CD14-positive monocyte (primary cell): ENCODE data around the gene HNRNPC. TPM values are rescaled to one million over a fixed set of nuclear protein-coding genes. Genes with fewer than 3 reads are reported as not detected.

Source experiments
- DNase-seq, 3 donors: peaks; one replicate each; pipeline ENCODE4 v3.0.0-alpha.2; 2011 to 2022
- H2AFZ ChIP-seq: 2 replicates; pipeline ENCODE4 v1.6.0; 2012; ENCODE audit warnings: mild to moderate bottlenecking, low read depth, low read length, inconsistent platforms; ENCODE audit not compliant: insufficient read depth, poor library complexity, severe bottlenecking
- H3K27ac ChIP-seq, 2 donors: 1 replicate in 1 of 2; 2 replicates in 1 of 2; pipeline ENCODE4 v1.5.1; 2012 to 2013; ENCODE audit warnings: low read length in 2 of 2, control low read depth in 1 of 2, inconsistent platforms in 1 of 2, low read depth in 1 of 2, mild to moderate bottlenecking in 1 of 2
- H3K27me3 ChIP-seq, 2 donors: one replicate each; pipeline versions ENCODE4 v1.6.0 to v1.6.1; 2011 to 2013; ENCODE audit warnings: low read length in 2 of 2; ENCODE audit not compliant: control insufficient read depth in 2 of 2, insufficient read depth in 2 of 2
- H3K36me3 ChIP-seq, 2 donors: replicated peaks in 1 of 2; 1 replicate in 1 of 2; 2 replicates in 1 of 2; pipeline versions ENCODE4 v1.5.1 to v1.6.1; 2012 to 2013; ENCODE audit warnings: low read length in 2 of 2, control low read depth in 1 of 2, inconsistent platforms in 1 of 2, mild to moderate bottlenecking in 1 of 2; ENCODE audit not compliant: insufficient read depth in 2 of 2, control insufficient read depth in 1 of 2
- H3K4me1 ChIP-seq, 2 donors: 1 replicate in 1 of 2; 2 replicates in 1 of 2; pipeline versions ENCODE4 v1.5.1 to v1.6.1; 2012 to 2013; ENCODE audit warnings: low read length in 2 of 2, control low read depth in 1 of 2, inconsistent platforms in 1 of 2, mild to moderate bottlenecking in 1 of 2, moderate library complexity in 1 of 2; ENCODE audit not compliant: insufficient read depth in 2 of 2, control insufficient read depth in 1 of 2
- H3K4me2 ChIP-seq: replicated peaks from 2 replicates; pipeline ENCODE3; 2012; ENCODE audit warnings: low read length, moderate library complexity, mild to moderate bottlenecking; ENCODE audit not compliant: poor library complexity, severe bottlenecking; ENCODE audit errors: extremely low read depth
- H3K4me3 ChIP-seq, 3 experiments: fragments of 200-600 bp in 1 of 3; sonication (generic) in 1 of 3; replicated peaks in 1 of 3; 1 replicate in 2 of 3; 2 replicates in 1 of 3; pipeline ENCODE4 v1.5.1; 2011 to 2013; ENCODE audit warnings: low read length in 3 of 3, mild to moderate bottlenecking in 3 of 3, control low read depth in 2 of 3, low read depth in 2 of 3, inconsistent platforms in 1 of 3, moderate library complexity in 1 of 3
- H3K79me2 ChIP-seq: 2 replicates; pipeline ENCODE4 v1.6.0; 2012; ENCODE audit warnings: mild to moderate bottlenecking, control low read depth, inconsistent platforms, low read length, moderate library complexity; ENCODE audit not compliant: insufficient read depth
- H3K9ac ChIP-seq: 2 replicates; pipeline ENCODE4 v1.6.0; 2017; ENCODE audit warnings: low read length, mild to moderate bottlenecking; ENCODE audit not compliant: insufficient read depth, poor library complexity, severe bottlenecking
- H3K9me3 ChIP-seq, 2 donors: replicated peaks in 1 of 2; 1 replicate in 1 of 2; 2 replicates in 1 of 2; pipeline versions ENCODE4 v1.5.1 to v1.6.1; 2012 to 2013; ENCODE audit warnings: low read length in 2 of 2, control low read depth in 1 of 2; ENCODE audit not compliant: control insufficient read depth in 1 of 2, insufficient read depth in 1 of 2
- H4K20me1 ChIP-seq: 2 replicates; pipeline ENCODE4 v1.6.0; 2012; ENCODE audit warnings: mild to moderate bottlenecking, low read length, control low read depth, moderate library complexity; ENCODE audit not compliant: insufficient read depth
- H3K27ac Mint-ChIP-seq, 7 donors: one replicate each; pipeline ENCODE4 v1.8.0; 2020; ENCODE audit warnings: mild to moderate bottlenecking in 7 of 7, mixed read lengths in 7 of 7, moderate library complexity in 6 of 7, inconsistent platforms in 2 of 7
- H3K27me3 Mint-ChIP-seq, 3 donors: one replicate each; pipeline ENCODE4 v1.8.0; 2021 to 2022; ENCODE audit warnings: low read depth in 3 of 3, mild to moderate bottlenecking in 3 of 3, mixed read lengths in 3 of 3, moderate library complexity in 3 of 3, inconsistent platforms in 1 of 3
- H3K36me3 Mint-ChIP-seq, 2 donors: one replicate each; pipeline ENCODE4 v1.8.0; 2020; ENCODE audit warnings: mixed read lengths in 2 of 2, inconsistent platforms in 1 of 2, mild to moderate bottlenecking in 1 of 2
- H3K4me1 Mint-ChIP-seq: one replicate; pipeline ENCODE4 v1.8.0; 2020; ENCODE audit warnings: mild to moderate bottlenecking, mixed read lengths
- H3K4me3 Mint-ChIP-seq, 2 donors: one replicate each; pipeline ENCODE4 v1.8.0; 2020; ENCODE audit warnings: mild to moderate bottlenecking in 2 of 2, mixed read lengths in 2 of 2, moderate library complexity in 1 of 2
- H3K9me3 Mint-ChIP-seq, 7 donors: one replicate each; pipeline ENCODE4 v1.8.0; 2020 to 2022; ENCODE audit warnings: mixed read lengths in 7 of 7, mild to moderate bottlenecking in 6 of 7, moderate library complexity in 6 of 7, inconsistent platforms in 2 of 7
- WGBS: methylation state at CpG from one replicate; pipeline ENCODE4 v1.1.5; 2013; ENCODE audit warnings: missing lambda C conversion rate; ENCODE audit not compliant: insufficient coverage; 5-methylcytosine and 5-hydroxymethylcytosine counted together
- intact Hi-C, 2 donors: fragments of 100-400 bp; cut with micrococcal nuclease; formaldehyde crosslinking; loops; one replicate each; pipeline versions ENCODE4 v1.15.0 to v1.15.1; 2023
- polyA plus RNA-seq, 3 donors: library from polyadenylated mRNA; depleted of rRNA in 1 of 3; unstranded in 2 of 3; stranded (reverse) in 1 of 3; fragments of 300-500 nt in 2 of 3; fragments of >200 nt in 1 of 3; fragmentation: Illumina TruSeq in 2 of 3; gene quantifications; 1 replicate in 2 of 3; 2 replicates in 1 of 3; pipeline ENCODE4 v1.2.3, GENCODE V29; 2012 to 2021
- TF ChIP-seq, protein P1 (sequence below): fragments of 200-600 bp; IDR thresholded peaks from one replicate; pipeline ENCODE4 v1.8.0; 2022; ENCODE audit warnings: antibody characterized with exemption, mild to moderate bottlenecking

The HNRNPC gene
- polyA plus RNA-seq, 3 donors = 391 to 609 (median 580) TPM

DNA sequence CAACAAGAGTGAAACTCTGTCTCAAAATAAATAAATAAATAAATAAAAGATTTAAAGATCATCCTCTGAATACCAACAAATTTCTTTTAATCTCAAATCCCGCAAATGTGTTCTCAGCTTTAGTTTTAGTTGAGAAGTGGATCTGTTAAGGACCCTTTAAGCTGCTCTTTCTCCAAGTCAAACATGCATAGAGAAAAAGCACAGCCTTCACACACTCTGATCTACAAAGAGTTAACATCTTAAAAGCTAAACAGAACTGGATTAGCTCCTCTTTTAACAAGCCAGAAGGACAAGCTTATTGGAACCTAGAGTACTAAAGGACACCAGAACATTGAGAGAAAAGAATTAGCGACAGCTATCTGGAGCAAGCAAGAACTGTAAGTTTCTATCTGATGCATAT, 10.5 kb upstream of the HNRNPC start, which contains the start of gene RPGRIP1:
RPGRIP1 (plus strand) TSS at position 301 of the 400 bp plus-strand sequence. CDS start 7,894 bp downstream, outside the sequence.
- H3K9ac ChIP-seq = no peak within 1 kb of the TSS
- H3K36me3 Mint-ChIP-seq = no peaks in the 10 kb centered on the region
- no peak within 1 kb of the TSS for H3K4me3 ChIP-seq
- H3K9me3 Mint-ChIP-seq = peaks cover 0 to 2% (median 0%) of the 10 kb centered on the region in 7 donors
- H3K36me3 ChIP-seq = no peaks in the 10 kb centered on the region
- peak within 1 kb of the TSS in 1 of 7 donors; percentile 56 for H3K27ac Mint-ChIP-seq
- no peaks in the 10 kb centered on the region for H4K20me1 ChIP-seq
- H2AFZ ChIP-seq = no peak within 1 kb of the TSS
- no CpG with 5 or more reads among the region's 2 CpGs for WGBS
- intact Hi-C loops = no loop called here
- no peaks in the 10 kb centered on the region for H3K27me3 ChIP-seq
- H3K4me1 ChIP-seq = no peaks in the 10 kb centered on the region
- H3K4me2 ChIP-seq = no peak within 1 kb of the TSS
- H3K27ac ChIP-seq = no peak within 1 kb of the TSS
- H3K4me1 Mint-ChIP-seq = peaks cover 4% of the 10 kb centered on the region
- peaks cover 0 to 5% (median 2%) of the 10 kb centered on the region in 3 donors for H3K27me3 Mint-ChIP-seq
- H3K79me2 ChIP-seq = no peaks in the 10 kb centered on the region
- no peak within 1 kb of the TSS for H3K4me3 Mint-ChIP-seq
- H3K9me3 ChIP-seq = no peaks in the 10 kb centered on the region
- no peak for DNase-seq
- TF ChIP-seq, protein P1, sequence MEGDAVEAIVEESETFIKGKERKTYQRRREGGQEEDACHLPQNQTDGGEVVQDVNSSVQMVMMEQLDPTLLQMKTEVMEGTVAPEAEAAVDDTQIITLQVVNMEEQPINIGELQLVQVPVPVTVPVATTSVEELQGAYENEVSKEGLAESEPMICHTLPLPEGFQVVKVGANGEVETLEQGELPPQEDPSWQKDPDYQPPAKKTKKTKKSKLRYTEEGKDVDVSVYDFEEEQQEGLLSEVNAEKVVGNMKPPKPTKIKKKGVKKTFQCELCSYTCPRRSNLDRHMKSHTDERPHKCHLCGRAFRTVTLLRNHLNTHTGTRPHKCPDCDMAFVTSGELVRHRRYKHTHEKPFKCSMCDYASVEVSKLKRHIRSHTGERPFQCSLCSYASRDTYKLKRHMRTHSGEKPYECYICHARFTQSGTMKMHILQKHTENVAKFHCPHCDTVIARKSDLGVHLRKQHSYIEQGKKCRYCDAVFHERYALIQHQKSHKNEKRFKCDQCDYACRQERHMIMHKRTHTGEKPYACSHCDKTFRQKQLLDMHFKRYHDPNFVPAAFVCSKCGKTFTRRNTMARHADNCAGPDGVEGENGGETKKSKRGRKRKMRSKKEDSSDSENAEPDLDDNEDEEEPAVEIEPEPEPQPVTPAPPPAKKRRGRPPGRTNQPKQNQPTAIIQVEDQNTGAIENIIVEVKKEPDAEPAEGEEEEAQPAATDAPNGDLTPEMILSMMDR = no peak

DNA sequence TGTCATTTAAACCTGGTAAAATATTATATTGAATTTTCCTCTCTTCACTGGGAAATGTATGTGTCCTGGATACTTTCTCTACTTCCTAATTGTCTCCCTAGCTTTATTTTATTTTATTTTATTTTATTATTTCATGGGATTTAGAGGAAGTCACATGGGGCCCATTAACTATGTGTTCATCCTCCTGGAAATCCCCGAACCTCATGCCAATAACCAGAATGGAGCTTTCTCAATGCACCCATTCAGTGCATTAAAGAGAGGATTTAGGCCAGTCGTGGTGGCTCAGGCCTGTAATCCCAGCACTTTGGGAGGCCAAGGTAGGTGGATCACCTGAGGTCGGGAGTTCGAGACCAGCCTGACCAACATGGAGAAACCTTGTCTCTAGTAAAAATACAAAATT, 9.4 kb upstream of the HNRNPC start:
- H3K9me3 ChIP-seq = no peaks in the 10 kb centered on the region
- Mint-ChIP-seq H3K27me3 (peaks cover 0 to 6% (median 2%) of the 10 kb centered on the region in 3 donors), H3K27ac (no peak overlapping the region), H3K4me1 (peaks cover 4% of the 10 kb centered on the region), H3K4me3 (no peak overlapping the region), H3K36me3 (no peaks in the 10 kb centered on the region), H3K9me3 (peaks cover 0 to 2% (median 0%) of the 10 kb centered on the region in 7 donors)
- H3K36me3 ChIP-seq = no peaks in the 10 kb centered on the region
- no peak overlapping the region for H2AFZ ChIP-seq
- H4K20me1 ChIP-seq = no peaks in the 10 kb centered on the region
- no peak overlapping the region for H3K9ac ChIP-seq
- no peak overlapping the region for H3K4me3 ChIP-seq
- 100% methylated on average over 1 of the region's 4 CpGs for WGBS
- no peaks in the 10 kb centered on the region for H3K27me3 ChIP-seq
- intact Hi-C loops = no loop called here
- no peaks in the 10 kb centered on the region for H3K79me2 ChIP-seq
- TF ChIP-seq, protein P1 = no peak
- no peaks in the 10 kb centered on the region for H3K4me1 ChIP-seq
- no peak overlapping the region for H3K4me2 ChIP-seq
- no peak for DNase-seq
- H3K27ac ChIP-seq = no peak overlapping the region
